Astrocyte (in vitro differentiated cells and primary cell): ENCODE data around the gene P2RX1. TPM values are rescaled to one million over a fixed set of nuclear protein-coding genes. Genes with fewer than 3 reads are reported as not detected.
A peak's percentile ranks its signal among the peaks of the same experiment; 100 is the strongest.

Experiments
- DNase-seq: peaks from one replicate; pipeline ENCODE4 v3.0.0-alpha.2; 2010; ENCODE audit warnings: low read depth
- FAIRE-seq: peaks from 2 replicates; lab custom pipeline; 2011; peaks lifted over from hg19 to GRCh38; lab: Jason Lieb, UNC
- H2AFZ ChIP-seq: 2 replicates; pipeline ENCODE4 v1.6.0; 2012; ENCODE audit warnings: low read depth, low read length, inconsistent platforms
- H3K27ac ChIP-seq: 2 replicates; pipeline ENCODE4 v1.5.1; 2011; ENCODE audit warnings: low read depth, low read length, inconsistent platforms
- H3K27me3 ChIP-seq: 2 replicates; pipeline ENCODE4 v1.6.0; 2011; ENCODE audit warnings: low read length, inconsistent platforms; ENCODE audit not compliant: insufficient read depth
- H3K36me3 ChIP-seq: 2 replicates; pipeline ENCODE4 v1.5.1; 2011; ENCODE audit warnings: low read length, inconsistent platforms; ENCODE audit not compliant: insufficient read depth
- H3K4me1 ChIP-seq: 2 replicates; pipeline ENCODE4 v1.5.1; 2011; ENCODE audit warnings: low read length, inconsistent platforms; ENCODE audit not compliant: insufficient read depth
- H3K4me2 ChIP-seq: 2 replicates; pipeline ENCODE4 v1.6.0; 2012; ENCODE audit warnings: low read length, inconsistent platforms
- H3K4me3 ChIP-seq: 2 replicates; pipeline ENCODE4 v1.5.1; 2011; ENCODE audit warnings: low read depth, mild to moderate bottlenecking, low read length, inconsistent platforms; ENCODE audit not compliant: insufficient read depth
- H3K79me2 ChIP-seq: 2 replicates; pipeline ENCODE4 v1.6.0; 2012; ENCODE audit warnings: mild to moderate bottlenecking, low read length, inconsistent platforms; ENCODE audit not compliant: insufficient read depth
- H3K9ac ChIP-seq: 2 replicates; pipeline ENCODE4 v1.6.0; 2012; ENCODE audit warnings: mild to moderate bottlenecking, low read length, inconsistent platforms
- H3K9me3 ChIP-seq: 2 replicates; pipeline ENCODE4 v1.5.1; 2012; ENCODE audit warnings: low read depth, mild to moderate bottlenecking, low read length, inconsistent platforms; ENCODE audit not compliant: insufficient read depth
- H4K20me1 ChIP-seq: 2 replicates; pipeline ENCODE4 v1.6.0; 2012; ENCODE audit warnings: low read length, inconsistent platforms; ENCODE audit not compliant: insufficient read depth
- H3K27ac Mint-ChIP-seq: one replicate; pipeline ENCODE4 v1.8.0; 2021; ENCODE audit warnings: mild to moderate bottlenecking, mixed read lengths; ENCODE audit not compliant: unreplicated experiment
- H3K27me3 Mint-ChIP-seq: one replicate; pipeline ENCODE4 v1.8.0; 2021; ENCODE audit warnings: low read depth, mixed read lengths; ENCODE audit not compliant: unreplicated experiment
- H3K36me3 Mint-ChIP-seq: one replicate; pipeline ENCODE4 v1.8.0; 2021; ENCODE audit warnings: low read depth, mixed read lengths; ENCODE audit not compliant: unreplicated experiment
- H3K4me1 Mint-ChIP-seq: one replicate; pipeline ENCODE4 v1.8.0; 2021; ENCODE audit warnings: low read depth, mixed read lengths; ENCODE audit not compliant: unreplicated experiment
- H3K4me3 Mint-ChIP-seq: one replicate; pipeline ENCODE4 v1.8.0; 2021; ENCODE audit warnings: mild to moderate bottlenecking, moderate library complexity, mixed read lengths; ENCODE audit not compliant: unreplicated experiment
- H3K9me3 Mint-ChIP-seq: one replicate; pipeline ENCODE4 v1.8.0; 2021; ENCODE audit warnings: mild to moderate bottlenecking, mixed read lengths; ENCODE audit not compliant: unreplicated experiment
- EZH2 ChIP-seq: IDR thresholded peaks from 2 replicates; pipeline ENCODE4 v1.6.1; 2012; ENCODE audit warnings: mild to moderate bottlenecking, low read length, inconsistent platforms; ENCODE audit not compliant: insufficient read depth
- total RNA-seq: library from RNA; stranded (reverse); gene quantifications from 2 replicates; pipeline ENCODE4 v1.2.1, GENCODE V29; 2021
- TF ChIP-seq, protein P1 (sequence below): IDR thresholded peaks from 2 replicates; pipeline ENCODE4 v1.5.1; 2011; ENCODE audit warnings: low read depth, mild to moderate bottlenecking, inconsistent platforms, low read length, moderate library complexity; ENCODE audit not compliant: insufficient read depth

P2RX1 gene
- total RNA-seq, 1 donor from 2014 or later = not detected

DNA sequence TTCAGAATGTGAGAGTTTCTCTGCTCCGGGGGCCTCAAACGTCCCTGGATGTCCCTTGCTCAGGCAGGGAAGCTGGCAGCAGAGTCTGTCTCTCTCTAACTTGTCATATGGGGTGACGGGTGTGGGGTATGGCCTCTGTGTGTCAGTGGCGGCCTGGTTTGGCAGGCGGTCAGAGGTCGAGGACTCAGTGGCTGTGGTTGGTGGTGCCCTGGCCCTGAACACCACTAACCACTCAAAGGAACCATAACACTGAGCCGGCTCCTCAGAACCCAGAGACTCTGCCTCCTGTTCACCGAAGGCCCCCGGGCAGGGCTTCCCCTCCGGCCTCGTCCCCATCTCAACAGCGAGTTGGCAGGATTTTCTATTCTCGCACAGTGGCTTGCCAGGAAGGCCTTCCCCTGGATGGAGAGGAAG is 677 bp downstream of the P2RX1 start:
- Histone ChIP-seq H3K27ac (no peak overlapping the region), H3K4me1 (no peaks in the 10 kb centered on the region), H2AFZ (no peak overlapping the region), H3K36me3 (no peaks in the 10 kb centered on the region), H4K20me1 (no peaks in the 10 kb centered on the region), H3K4me3 (no peak overlapping the region), H3K79me2 (no peaks in the 10 kb centered on the region), H3K9me3 (no peaks in the 10 kb centered on the region), H3K4me2 (no peak overlapping the region), H3K27me3 (no peaks in the 10 kb centered on the region), H3K9ac (no peak overlapping the region)
- Mint-ChIP-seq H3K4me3 (no peak overlapping the region), H3K36me3 (no peaks in the 10 kb centered on the region), H3K27ac (no peak overlapping the region), H3K27me3 (peaks cover 32% of the 10 kb centered on the region), H3K4me1 (no peaks in the 10 kb centered on the region), H3K9me3 (no peaks in the 10 kb centered on the region)
- no peak for FAIRE-seq
- TF ChIP-seq EZH2 = no peak
- TF ChIP-seq, protein P1, sequence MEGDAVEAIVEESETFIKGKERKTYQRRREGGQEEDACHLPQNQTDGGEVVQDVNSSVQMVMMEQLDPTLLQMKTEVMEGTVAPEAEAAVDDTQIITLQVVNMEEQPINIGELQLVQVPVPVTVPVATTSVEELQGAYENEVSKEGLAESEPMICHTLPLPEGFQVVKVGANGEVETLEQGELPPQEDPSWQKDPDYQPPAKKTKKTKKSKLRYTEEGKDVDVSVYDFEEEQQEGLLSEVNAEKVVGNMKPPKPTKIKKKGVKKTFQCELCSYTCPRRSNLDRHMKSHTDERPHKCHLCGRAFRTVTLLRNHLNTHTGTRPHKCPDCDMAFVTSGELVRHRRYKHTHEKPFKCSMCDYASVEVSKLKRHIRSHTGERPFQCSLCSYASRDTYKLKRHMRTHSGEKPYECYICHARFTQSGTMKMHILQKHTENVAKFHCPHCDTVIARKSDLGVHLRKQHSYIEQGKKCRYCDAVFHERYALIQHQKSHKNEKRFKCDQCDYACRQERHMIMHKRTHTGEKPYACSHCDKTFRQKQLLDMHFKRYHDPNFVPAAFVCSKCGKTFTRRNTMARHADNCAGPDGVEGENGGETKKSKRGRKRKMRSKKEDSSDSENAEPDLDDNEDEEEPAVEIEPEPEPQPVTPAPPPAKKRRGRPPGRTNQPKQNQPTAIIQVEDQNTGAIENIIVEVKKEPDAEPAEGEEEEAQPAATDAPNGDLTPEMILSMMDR = no peak
- no peak for DNase-seq

- DNase-seq (no peak), FAIRE-seq (no peak)
- H3K9ac ChIP-seq = no peak overlapping the region
- no peaks in the 10 kb centered on the region for H3K36me3 ChIP-seq
- H3K9me3 ChIP-seq = no peaks in the 10 kb centered on the region
- Mint-ChIP-seq H3K9me3 (no peaks in the 10 kb centered on the region), H3K27me3 (peaks cover 33% of the 10 kb centered on the region), H3K4me3 (no peak overlapping the region), H3K27ac (no peak overlapping the region), H3K36me3 (no peaks in the 10 kb centered on the region), H3K4me1 (no peaks in the 10 kb centered on the region)
- no peaks in the 10 kb centered on the region for H3K27me3 ChIP-seq
- H3K79me2 ChIP-seq = no peaks in the 10 kb centered on the region
- TF ChIP-seq, protein P1 = no peak
- no peak for TF ChIP-seq EZH2
- no peaks in the 10 kb centered on the region for H3K4me1 ChIP-seq
- H3K27ac ChIP-seq = no peak overlapping the region
- H3K4me3 ChIP-seq = no peak overlapping the region
- H3K4me2 ChIP-seq = no peak overlapping the region
- H2AFZ ChIP-seq = peak overlapping the region; percentile 60
- H4K20me1 ChIP-seq = no peaks in the 10 kb centered on the region
Measured at GRCh38 chr17:3914312-3914670, 2.0 kb downstream of the P2RX1 start.

DNA sequence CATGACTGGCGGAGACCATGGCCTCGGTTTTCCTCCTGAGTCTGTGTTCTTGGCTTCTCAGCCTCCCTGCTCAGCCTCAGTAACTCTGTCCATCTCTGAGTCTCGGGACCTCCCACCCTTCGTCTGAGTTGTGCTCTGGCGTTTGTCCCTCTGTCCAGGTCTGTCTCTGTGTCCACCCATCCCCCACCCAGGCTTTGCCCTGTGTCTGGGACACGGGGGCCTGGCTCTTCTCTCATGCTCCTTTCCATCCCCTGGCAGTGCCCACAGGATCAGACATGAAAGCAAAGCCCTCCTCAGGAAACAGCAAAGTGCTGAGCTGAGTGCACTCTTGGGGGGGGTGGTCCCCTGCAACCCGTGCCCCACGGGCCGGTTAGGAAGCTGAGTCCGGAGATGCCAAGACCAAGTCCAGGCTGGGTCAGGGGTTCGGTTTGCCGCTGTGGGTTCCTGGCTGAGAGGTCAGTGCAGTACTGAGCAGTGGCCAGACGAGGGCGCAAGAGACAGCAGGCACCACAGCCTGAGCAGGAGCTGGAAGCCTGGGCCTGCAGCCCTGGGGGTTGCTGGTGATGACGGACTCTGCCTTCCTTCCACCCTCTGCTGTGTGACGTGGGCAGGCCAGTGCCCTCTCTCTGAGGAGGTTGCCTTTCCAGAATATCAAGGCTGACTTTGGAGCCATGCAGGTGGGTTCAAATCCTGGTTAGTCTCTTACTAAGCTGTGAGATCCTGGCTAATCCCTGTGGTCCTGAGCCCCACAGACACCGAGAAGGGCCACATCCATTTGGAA is 2.5 kb downstream of the P2RX1 start:
- Histone ChIP-seq H3K27ac (no peak overlapping the region), H3K4me1 (no peaks in the 10 kb centered on the region), H3K9ac (peak overlapping the region; percentile 12), H3K4me3 (no peak overlapping the region), H3K36me3 (no peaks in the 10 kb centered on the region), H3K27me3 (no peaks in the 10 kb centered on the region), H2AFZ (peak overlapping the region; percentile 60), H4K20me1 (no peaks in the 10 kb centered on the region), H3K79me2 (no peaks in the 10 kb centered on the region), H3K9me3 (no peaks in the 10 kb centered on the region), H3K4me2 (no peak overlapping the region)
- Mint-ChIP-seq H3K4me1 (no peaks in the 10 kb centered on the region), H3K9me3 (no peaks in the 10 kb centered on the region), H3K27me3 (peaks cover 33% of the 10 kb centered on the region), H3K27ac (no peak overlapping the region), H3K4me3 (no peak overlapping the region), H3K36me3 (no peaks in the 10 kb centered on the region)
- FAIRE-seq (no peak), DNase-seq (peak; percentile 41)
- TF ChIP-seq, protein P1 = peak; percentile 97
- TF ChIP-seq EZH2 = no peak
